Measurements from ENCODE around the gene TLX2. TPM values are rescaled to one million over a fixed set of nuclear protein-coding genes. Genes with fewer than 3 reads are reported as not detected.

The TLX2 gene
- total and polyA plus RNA-seq, 2 of the 8 experiments (the other 6 are each of a cell fraction or from before 2014, with no cell fraction given) = 0.06 to 0.17 TPM

DNA sequence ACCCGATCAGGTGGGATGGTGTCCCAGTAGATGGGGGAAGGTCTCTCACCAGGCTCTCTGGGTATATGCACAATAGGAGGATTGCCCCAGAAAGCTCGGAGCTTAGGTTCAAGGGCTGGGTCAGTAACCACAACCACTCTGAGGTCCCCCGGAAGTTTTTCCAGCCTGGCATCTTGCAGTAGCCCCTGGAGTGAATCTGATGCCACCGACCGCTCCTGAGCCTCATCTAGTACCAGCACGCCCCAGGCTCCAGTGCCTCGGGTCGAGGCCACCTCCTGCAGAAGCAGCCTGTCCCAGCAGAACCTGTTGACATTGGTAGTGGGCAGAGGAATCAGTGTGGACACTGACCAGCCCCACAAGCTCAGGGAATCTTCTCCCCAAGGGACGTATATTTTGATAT, 9.8 kb downstream of the TLX2 start:
- no peak for TF ChIP-seq ZNF274 (IDR thresholded peaks at IDR 0.05; ENCODE audit: borderline replicate concordance, extremely low read depth, low read length)
- TF ChIP-seq SP2 (IDR thresholded peaks at IDR 0.05; ENCODE audit: low read length) = no peak
- no peak for TF ChIP-seq POLR2A (IDR thresholded peaks at IDR 0.05; ENCODE audit: control extremely low read depth in 1 of 2, low read depth in 2 of 2, low read length in 2 of 2)
- TF ChIP-seq POU5F1 (IDR thresholded peaks at IDR 0.05; ENCODE audit: low read depth, low read length) = no peak
- CTCF ChIA-PET (ENCODE audit: partially characterized antibody) = interaction anchor here (0.7 kb wide), 1 partner anchor 26 kb away, joined by 3 read pairs; no protein-coding TSS in a partner anchor
- Histone ChIP-seq H2BK15ac (ENCODE audit: low read length) (no peak overlapping the region), H3K9me3 (ENCODE audit: insufficient read depth in 2 of 2, low read depth in 1 of 2, low read length in 1 of 2) (no peaks in the 10 kb centered on the region), H3K4me1 (replicated peaks in 1 of 4; ENCODE audit: control insufficient read depth in 3 of 4, insufficient read depth in 4 of 4, low read length in 3 of 4) (peaks cover 0 to 7% (median under 1%) of the 10 kb centered on the region in 4 experiments; a peak in 2 of 7 replicates), H4K8ac (ENCODE audit: extremely low read depth, insufficient read depth, low read length) (no peak overlapping the region), H3K4me3 (ENCODE audit: extremely low read depth in 1 of 4, insufficient read depth in 2 of 4, low read depth in 3 of 4, low read length in 4 of 4) (no peak overlapping the region), H3K4me2 (ENCODE audit: insufficient read depth in 1 of 2, low read depth in 2 of 2, low read length in 2 of 2) (no peak overlapping the region), H2BK5ac (ENCODE audit: low read depth, low read length) (no peak overlapping the region), H3K23me2 (ENCODE audit: low read depth, low read length) (peaks cover 2% of the 10 kb centered on the region; the same call in 1 of the 2 replicates), H3K14ac (ENCODE audit: insufficient read length) (no peak overlapping the region), H4K5ac (ENCODE audit: insufficient read length, low read depth, low read length) (no peak overlapping the region), H2BK12ac (ENCODE audit: low read depth, low read length) (no peak overlapping the region), H3K79me1 (ENCODE audit: low read depth, low read length) (peaks cover 8% of the 10 kb centered on the region), H3K4ac (replicated peaks; ENCODE audit: insufficient read length, low read depth, low read length) (no peak overlapping the region), H4K20me1 (replicated peaks in 1 of 2; ENCODE audit: control insufficient read depth in 1 of 2, insufficient read depth in 2 of 2, low read length in 2 of 2) (peaks cover 0 to 3% of the 10 kb centered on the region in 2 experiments), H3K56ac (replicated peaks; ENCODE audit: insufficient read length, low read depth, low read length) (no peak overlapping the region), H2BK20ac (ENCODE audit: low read length) (no peak overlapping the region), H3K18ac (ENCODE audit: extremely low read depth, low read length) (no peak overlapping the region), H3K23ac (ENCODE audit: insufficient read length) (no peak overlapping the region), H3K27me3 (replicated peaks in 1 of 4; ENCODE audit: control insufficient read depth in 3 of 4, extremely low read depth in 1 of 4, insufficient read depth in 3 of 4, low read length in 3 of 4) (peaks cover 2 to 24% (median 15%) of the 10 kb centered on the region in 4 experiments), H2AFZ (ENCODE audit: low read length) (no peak overlapping the region), H2AK5ac (ENCODE audit: low read depth, low read length) (no peak overlapping the region), H3K27ac (ENCODE audit: low read depth, low read length) (no peak overlapping the region), H3K9ac (replicated peaks in 1 of 4; ENCODE audit: extremely low read depth in 1 of 4, low read depth in 3 of 4, low read length in 3 of 4) (no peak overlapping the region), H4K91ac (replicated peaks; ENCODE audit: insufficient read length, low read length) (no peak overlapping the region), H2BK120ac (replicated peaks; ENCODE audit: low read depth, low read length) (no peak overlapping the region), H3K79me2 (ENCODE audit: control insufficient read depth in 1 of 2, insufficient read depth in 2 of 2, low read length in 2 of 2) (peaks cover 0 to 15% of the 10 kb centered on the region in 2 experiments; a peak in 2 of 4 replicates), H3K36me3 (ENCODE audit: control insufficient read depth in 2 of 4, insufficient read depth in 4 of 4, low read length in 3 of 4) (peaks cover 5 to 18% (median 13%) of the 10 kb centered on the region in 4 experiments; a peak in 6 of 8 replicates)
- DNase-seq (ENCODE audit: low read depth in 1 of 2, low spot score in 2 of 2) = no peak
- FAIRE-seq = no peak
- WGBS, 2 experiments (ENCODE audit: extremely low coverage in 1 of 2, insufficient coverage in 1 of 2, insufficient read length in 1 of 2, insufficient replicate concordance in 2 of 2, low coverage in 1 of 2, low lambda C conversion rate in 2 of 2, missing lambda C conversion rate in 1 of 2) = 85% methylated on average over 9 of the region's 9 CpGs; no CpG with 5 or more reads in 1 of the 2 experiments
- POLR2A ChIA-PET (ENCODE audit: partially characterized antibody) = interaction anchor here (0.9 kb wide), 1 partner anchor 24 kb away, joined by 3 read pairs; no protein-coding TSS in a partner anchor

All from H1 (cell line).